H1 (cell line): Measurements from ENCODE around the gene PDE6B.

Source experiments
- ATF2 ChIP-seq: IDR thresholded peaks from 2 replicates; pipeline ENCODE4 v1.6.1; 2012; ENCODE audit warnings: low read length, inconsistent platforms
- CHD7 ChIP-seq: fragments of 300-600 bp; sonication (generic); IDR thresholded peaks from 2 replicates; pipeline ENCODE4 v1.7.1; 2012; ENCODE audit warnings: low read length, moderate library complexity, mild to moderate bottlenecking, inconsistent platforms; ENCODE audit not compliant: insufficient replicate concordance
- CTCF ChIP-seq, 3 experiments: IDR thresholded peaks; 1 replicate in 2 of 3; 2 replicates in 1 of 3; pipeline versions ENCODE4 v1.5.1 to v1.6.1; 2011; ENCODE audit warnings: low read length in 3 of 3, mild to moderate bottlenecking in 3 of 3, inconsistent platforms in 2 of 3, low read depth in 1 of 3, moderate library complexity in 1 of 3; ENCODE audit not compliant: insufficient read depth in 1 of 3; ENCODE audit errors: control extremely low read depth in 1 of 3
- EZH2 ChIP-seq: fragments of 200-600 bp; sonication (generic); IDR thresholded peaks from 2 replicates; pipeline ENCODE4 v1.7.1; 2012; ENCODE audit warnings: low read depth, mild to moderate bottlenecking, moderate library complexity, low read length, inconsistent platforms; ENCODE audit not compliant: severe bottlenecking
- JUN ChIP-seq: IDR thresholded peaks from 2 replicates; pipeline ENCODE4 v1.6.1; 2011; ENCODE audit warnings: low read depth, mild to moderate bottlenecking, improper control_type of control experiment, low read length
- NRF1 ChIP-seq: IDR thresholded peaks from 2 replicates; pipeline ENCODE4 v1.6.1; 2011; ENCODE audit warnings: mild to moderate bottlenecking, low read depth, low read length, improper control_type of control experiment
- POLR2A ChIP-seq, 2 experiments: IDR thresholded peaks; 1 replicate in 1 of 2; 2 replicates in 1 of 2; pipeline ENCODE4 v1.6.1; 2011; ENCODE audit warnings: low read depth in 2 of 2, low read length in 2 of 2, mild to moderate bottlenecking in 2 of 2; ENCODE audit errors: control extremely low read depth in 1 of 2
- POLR2AphosphoS5 ChIP-seq: IDR thresholded peaks from 2 replicates; pipeline ENCODE4 v1.6.1; 2011; ENCODE audit warnings: low read depth, low read length
- TAF1 ChIP-seq: IDR thresholded peaks from 2 replicates; pipeline ENCODE4 v1.6.1; 2011; ENCODE audit warnings: mild to moderate bottlenecking, low read depth, low read length
- TCF12 ChIP-seq: IDR thresholded peaks from 2 replicates; pipeline ENCODE4 v1.6.1; 2011; ENCODE audit warnings: low read depth, mild to moderate bottlenecking, low read length
- TEAD4 ChIP-seq: IDR thresholded peaks from 2 replicates; pipeline ENCODE4 v1.6.1; 2012; ENCODE audit warnings: low read depth, low read length, inconsistent platforms, mixed read lengths

- TF ChIP-seq JUN: no peak
- TF ChIP-seq TEAD4: no peak
- no peak for TF ChIP-seq TCF12
- no peak for TF ChIP-seq POLR2AphosphoS5
- no peak; a peak in 1 of 3 replicates for TF ChIP-seq POLR2A (IDR thresholded peaks at IDR 0.05; ENCODE audit: control extremely low read depth in 1 of 2, low read depth in 2 of 2, low read length in 2 of 2)
- TF ChIP-seq CHD7: no peak
- TF ChIP-seq EZH2: no peak
- no peak for TF ChIP-seq CTCF (IDR thresholded peaks at IDR 0.05; ENCODE audit: control extremely low read depth in 1 of 3, insufficient read depth in 1 of 3, low read depth in 1 of 3, low read length in 3 of 3)
- no peak for TF ChIP-seq NRF1
- no peak for TF ChIP-seq TAF1
- no peak for TF ChIP-seq ATF2
Measured at GRCh38 chr4:689723-690122, 64.3 kb downstream of the PDE6B start.
